Stimulated activated CD4-positive, alpha-beta T cell treated with anti-CD3 and anti-CD28 coated beads, Interleukin-1b, Interleukin-23, amount 100 ng/mL, for 24 hours (primary cell): ENCODE data around the gene ANGPTL2.

ENCODE experiments used
- DNase-seq, 4 experiments: peaks; one replicate each; pipeline ENCODE4 v3.0.0-alpha.2; 2020; ENCODE audit warnings: low read depth in 4 of 4, low spot score in 1 of 4

The ANGPTL2 gene

DNA sequence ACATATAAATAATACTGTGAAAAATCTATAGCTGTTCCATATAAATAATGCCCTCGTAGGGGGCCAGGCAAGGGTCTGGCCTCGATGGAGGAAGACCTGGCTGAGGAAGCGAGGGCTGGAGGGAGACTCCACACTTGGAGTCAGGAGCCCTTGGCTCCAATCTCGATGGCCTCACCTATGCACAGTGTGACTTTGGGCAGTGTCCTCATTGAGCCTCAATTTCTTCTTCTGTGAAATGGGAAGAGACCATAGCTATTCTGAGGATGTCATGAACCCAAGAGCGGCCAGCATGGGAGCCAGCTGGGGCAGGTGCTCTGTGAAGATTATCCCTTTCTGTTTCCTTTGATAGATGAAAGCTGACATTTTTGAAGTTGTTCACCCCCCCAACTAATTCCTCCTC is 24.8 kb downstream of the ANGPTL2 start:
- DNase-seq: no peak

DNA sequence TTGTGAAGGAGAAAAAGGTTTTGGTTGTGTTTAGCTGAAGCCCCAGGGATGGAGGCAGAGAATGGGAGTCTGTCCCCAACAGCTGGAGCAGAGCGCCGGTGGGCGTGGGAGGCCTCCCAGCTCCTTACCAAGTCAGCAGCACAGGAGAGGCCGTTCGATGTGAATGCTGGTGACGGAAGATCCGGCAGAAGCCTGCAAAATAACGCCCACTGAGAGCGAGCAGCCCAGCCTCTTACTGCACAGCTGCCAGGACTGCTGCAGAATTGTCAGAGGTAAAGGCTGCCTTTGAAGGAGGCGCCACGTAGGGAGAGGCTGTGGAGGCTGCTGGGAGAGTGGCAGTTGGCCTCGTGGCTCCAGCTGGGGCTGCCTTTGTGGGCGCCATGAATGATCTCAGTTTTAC is 26.2 kb downstream of the ANGPTL2 start:
- no peak for DNase-seq

DNA sequence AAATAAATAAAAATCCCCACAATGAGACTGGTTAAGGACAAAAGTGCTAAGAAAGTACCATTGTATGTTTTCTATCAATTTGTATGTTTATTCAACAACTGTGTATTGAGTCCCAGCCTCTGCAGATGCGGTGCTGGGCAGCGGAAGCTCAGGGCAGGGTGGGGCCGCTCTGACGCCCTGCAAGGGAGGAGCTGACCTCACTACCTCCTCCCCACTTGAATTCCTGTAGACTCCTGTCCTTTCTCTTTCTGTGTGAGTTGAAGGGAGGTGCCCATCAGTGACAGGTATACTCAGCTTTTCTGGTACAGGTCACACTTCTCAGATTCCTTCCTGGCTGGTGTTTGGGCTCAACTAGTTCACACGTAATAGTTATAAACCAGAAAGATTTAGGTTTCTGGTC is 27.0 kb downstream of the ANGPTL2 start:
- no peak for DNase-seq

DNA sequence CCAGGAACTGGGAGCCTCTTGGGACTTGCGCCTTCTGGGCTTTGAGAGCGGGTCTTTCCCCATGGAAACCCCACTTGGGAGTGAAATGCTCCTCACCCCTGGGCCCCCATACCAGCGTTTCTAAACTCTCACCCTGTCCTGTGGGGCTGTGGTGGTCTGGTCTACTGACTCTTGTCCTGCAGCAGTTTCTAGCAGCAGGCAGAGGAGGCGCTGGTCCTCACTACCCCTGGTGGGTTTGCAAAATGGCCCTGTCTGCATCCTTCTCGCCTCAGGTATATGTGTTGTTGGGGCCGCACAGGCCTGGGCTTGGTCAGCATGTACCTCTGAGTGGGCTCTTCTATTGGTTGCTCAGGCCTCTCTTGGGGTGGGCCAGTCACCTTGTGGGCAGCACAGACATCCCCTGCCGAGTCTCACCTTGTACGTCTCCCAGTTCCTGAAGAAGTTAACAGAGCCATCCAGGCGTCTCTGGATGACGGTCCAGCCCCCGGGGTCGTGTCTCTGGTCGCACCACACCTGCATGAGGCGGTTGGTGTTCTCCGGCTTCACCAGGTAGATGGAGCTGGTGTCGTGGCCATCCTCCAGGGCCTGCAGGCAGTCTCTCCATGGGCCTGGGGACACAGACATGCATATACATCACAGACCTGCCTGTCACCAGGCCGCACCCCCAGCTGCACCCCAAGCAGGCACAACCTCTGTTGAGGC is 29.0 kb downstream of the ANGPTL2 start:
- DNase-seq: no peak

DNA sequence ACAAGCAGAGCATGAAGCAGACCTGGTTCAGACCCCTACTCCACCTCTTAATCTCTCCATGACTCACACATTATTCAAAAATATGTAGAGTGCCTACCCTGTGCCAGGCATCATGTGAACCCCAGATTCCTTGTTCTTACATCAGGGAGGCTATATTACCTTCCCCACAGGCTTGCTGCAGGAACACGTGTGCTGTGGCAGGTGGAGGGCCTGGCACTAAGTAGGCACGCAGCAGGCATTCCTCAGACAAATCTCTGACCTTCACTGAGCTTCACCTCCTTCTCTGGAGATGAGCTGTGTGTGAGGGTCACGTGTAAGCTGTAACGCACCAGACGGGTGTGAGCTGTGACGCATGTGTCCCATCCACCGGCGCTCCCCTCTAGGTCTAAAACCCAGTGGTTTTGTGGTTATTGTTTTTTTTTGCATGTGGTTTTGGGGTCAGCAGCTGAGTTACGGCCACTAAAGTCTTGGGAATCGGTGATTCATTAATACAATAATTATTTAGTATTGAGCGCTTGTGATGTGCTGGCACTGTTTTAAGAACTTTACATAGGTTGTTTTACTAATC is 30.3 kb downstream of the ANGPTL2 start:
- DNase-seq: no peak

DNA sequence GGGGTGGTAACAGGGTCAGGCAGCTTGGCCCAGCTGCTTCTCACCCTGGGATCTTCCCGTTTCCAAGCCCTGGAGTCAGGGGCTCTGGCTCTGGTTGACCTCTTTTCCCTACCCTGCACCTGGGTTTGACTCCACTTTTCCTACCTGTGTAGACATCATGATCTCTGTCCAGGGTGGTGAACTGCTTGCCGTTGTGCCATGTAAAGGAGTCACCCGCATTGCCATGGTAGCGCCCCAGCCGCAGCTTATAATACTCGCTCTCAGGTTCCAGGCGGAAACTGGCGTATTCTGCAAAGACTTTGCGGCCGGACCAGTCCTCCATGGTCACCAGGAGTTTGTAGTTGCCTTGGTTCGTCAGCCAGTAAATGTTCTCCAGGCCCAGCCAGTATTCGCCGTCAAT is 30.9 kb downstream of the ANGPTL2 start:
- DNase-seq: no peak

DNA sequence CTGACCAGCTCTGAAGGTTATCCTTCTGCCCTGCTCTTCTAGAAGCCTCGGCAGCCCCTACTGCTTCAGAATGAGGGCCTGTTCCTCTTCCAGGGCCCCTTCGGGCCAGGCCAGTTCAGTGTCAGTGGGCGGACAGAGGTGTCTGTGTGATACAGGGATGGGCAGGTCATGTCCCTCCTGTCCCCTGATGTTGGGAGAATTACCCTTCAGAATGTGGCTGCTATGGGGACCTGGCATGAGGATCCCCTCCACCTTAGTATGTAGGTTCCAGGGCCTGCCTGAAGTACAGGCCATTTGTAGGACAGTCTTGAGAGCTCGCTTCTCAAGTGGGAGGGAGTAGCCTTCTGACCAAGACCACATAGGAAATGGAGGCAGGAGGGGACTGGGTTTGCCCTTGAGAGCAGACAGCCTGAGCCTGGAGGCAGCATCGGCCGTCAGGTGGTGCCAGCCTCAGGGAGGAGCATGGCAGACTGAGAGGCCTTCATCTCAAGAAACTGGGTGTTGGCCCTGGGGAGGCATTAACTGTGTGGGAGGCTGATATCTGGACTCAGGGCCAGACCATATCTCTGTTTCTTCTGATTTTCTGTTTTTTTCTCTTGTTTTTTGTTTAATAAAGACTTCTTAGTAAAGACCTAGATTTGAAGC is 32.0 kb downstream of the ANGPTL2 start:
- no peak for DNase-seq

DNA sequence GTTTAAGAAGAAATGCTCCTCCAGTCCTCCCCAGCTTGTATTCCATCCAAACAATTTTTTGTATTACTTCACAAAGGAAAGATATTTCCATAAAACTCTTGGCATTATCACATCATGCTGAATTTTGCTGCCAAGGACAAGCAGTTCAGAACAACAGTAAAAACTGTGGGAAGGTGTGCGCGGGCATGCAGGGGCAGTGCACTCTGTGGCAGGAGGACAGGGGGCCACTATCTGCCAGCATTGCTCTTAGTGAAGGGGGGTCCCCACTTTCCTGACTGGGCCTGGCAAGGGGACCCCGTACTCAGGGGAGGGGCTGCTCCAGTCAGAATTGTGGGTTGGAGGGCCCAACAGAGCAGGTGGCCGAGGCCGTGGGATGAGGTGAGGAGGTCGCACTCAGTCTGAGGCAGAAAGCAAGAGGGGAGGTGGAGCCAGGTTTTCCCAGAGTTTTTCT is 32.8 kb downstream of the ANGPTL2 start:
- DNase-seq: no peak

DNA sequence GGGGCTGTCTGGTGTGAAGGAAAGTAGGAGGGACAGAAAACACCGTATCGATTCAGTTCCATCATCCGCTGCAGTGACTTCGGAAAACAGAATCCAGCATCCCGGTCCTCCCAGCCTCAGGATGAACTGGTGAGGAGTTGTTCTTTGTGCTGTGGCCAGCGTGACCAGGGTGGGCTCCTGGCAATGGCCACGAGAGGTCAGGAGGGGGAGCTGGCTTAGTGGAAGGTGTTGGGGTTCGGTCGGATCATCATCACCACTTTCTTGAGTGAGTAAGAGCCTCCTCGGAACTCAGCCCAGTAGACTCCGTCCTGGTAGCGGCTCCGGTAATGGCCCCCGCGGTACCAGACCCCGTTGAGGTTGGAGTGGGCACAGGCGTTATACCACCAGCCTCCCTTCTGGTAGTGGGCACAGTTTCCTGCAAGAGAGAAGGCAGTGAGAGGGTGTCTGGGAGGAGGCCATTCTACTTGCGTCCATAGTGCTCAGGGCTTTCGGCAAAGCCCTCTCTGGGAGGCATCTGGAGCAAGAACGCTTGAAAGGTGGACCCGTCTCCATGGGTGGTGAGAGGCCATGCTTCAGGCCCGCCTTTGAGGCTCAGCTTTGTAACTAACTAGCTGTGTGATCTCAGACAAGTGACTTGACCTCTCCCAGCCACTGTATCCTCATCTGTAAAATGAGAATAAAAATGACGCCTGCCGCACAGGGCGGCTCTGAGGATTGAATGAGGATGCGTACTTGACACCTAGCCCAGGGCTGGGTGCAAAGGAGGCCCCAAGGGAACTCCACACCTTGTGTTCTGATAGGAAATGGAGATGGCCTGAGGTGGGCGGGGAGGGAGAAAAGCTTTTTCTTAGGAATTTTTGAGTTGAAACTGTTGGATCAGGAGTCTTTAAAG is 33.5 kb downstream of the ANGPTL2 start:
- no peak for DNase-seq

DNA sequence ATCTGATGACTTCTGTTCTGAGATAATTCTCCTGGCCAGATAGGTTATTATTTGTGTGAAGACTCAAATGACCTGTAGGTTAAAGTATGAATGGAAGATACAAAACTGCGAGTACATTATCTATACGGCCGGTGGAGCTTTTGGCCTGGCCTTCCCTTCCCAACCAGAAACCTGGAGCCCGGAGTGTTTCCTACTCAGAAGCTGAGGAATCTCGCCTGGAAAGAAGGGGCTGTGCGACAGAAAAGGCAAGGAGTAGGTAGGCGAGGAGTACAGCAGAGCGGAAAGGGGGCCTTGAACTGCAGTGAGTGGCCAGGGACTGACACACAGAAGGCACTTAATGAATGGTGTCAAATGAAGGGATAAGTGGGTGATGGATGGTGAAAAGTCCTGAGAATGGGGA is 34.6 kb downstream of the ANGPTL2 start:
- no peak for DNase-seq

DNA sequence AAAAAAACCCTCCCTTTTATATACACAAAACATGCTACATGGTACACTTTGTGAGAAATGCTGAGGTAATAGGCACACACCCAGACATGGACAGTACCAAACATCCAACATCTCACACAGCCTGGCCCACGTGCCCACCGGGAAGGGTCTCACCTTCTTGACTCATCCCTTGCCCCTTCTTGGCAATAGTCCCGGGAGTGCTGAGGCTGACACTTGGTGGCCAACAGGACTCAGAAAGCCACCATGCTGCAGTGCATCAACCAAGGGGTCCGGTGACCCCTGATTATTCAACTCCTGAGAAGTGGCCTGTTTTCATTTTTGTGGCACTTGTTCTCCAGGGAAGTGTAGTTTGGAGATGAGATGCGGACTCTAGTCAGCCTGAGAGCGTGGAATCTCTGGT is 35.0 kb downstream of the ANGPTL2 start:
- DNase-seq: no peak

DNA sequence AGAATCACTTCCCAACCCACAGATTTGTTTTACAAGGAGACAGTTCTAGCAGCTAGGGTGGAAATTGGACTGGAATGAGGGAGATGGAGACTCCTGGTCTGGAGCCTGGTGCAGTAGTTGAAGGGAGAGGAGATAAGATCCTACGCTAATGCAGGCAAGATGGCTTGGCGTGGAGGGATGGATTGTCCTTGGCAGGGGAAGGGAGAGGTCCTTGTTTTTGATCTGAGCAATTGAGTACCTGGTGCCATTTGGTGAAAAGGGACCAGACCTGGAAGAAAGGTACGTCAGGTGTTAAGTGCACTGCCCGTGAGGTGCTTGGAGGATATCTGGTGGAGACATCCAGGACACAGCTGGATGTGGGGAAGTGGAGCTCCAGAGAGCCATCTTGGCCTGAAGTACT is 35.7 kb downstream of the ANGPTL2 start:
- no peak for DNase-seq

DNA sequence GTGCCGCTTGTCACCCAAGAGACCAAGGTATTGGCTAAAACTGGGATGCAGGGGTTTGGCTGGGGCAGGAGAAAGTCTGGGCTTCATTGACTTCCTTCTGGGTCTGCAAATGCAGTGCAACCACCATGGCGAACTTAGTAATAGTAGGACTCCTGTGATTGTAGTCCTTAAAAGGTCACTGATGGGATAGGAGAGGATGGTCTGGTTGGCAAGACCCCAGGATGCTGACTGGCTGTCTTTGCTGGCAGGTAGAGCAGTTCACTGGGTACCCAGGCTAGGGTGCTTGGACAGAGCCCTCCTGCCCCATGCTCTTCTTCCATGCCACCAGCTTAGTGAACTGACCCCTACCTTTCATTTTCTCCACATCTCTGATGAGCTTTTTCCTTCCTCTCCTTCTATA is 37.2 kb downstream of the ANGPTL2 start:
- DNase-seq: no peak

DNA sequence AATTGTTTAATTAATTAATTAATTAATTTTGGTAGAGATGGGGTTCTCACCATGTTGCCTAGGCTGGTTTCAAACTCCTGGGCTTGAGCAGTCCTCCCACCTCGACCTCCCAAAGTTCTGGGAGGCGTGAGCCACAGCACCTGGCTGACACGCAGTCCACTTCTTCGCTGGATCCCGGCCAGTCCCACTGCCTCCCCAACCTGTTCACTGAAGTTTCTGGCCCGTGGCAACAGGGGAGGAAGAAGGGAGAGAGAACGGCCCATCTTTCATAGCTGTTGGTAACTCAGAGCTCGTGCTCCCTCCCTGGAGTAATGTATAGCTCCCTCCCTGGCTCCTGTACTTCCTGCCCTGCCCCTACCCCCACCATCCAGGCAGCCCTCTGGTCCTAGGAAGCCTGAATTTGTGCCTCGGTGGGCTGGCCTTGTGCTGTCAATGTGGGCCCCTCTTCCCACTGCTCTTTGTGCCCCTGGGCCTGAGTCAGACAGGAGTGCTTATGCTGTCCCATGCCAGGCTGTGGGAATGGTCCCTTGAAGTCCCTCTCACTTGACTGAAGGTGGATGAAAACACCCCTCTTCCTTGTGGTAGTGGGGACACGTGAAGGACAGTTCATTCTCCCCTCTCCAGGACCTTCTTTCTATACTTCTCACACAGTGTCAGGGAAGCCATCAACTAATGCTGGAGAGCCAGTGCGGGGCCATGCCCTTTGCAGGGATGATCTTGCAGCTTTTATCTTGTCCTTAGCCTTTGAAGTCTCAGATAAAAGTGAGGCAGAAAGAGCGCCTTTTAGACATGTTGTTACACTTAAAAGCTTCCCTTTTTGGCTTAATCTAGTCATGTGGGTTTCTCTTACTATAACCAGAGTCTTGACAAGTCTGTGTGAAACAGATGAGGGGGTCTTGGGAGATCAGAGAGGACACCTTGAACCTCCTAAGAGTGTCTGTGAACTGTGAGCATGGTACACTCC is 38.1 kb downstream of the ANGPTL2 start:
- no peak for DNase-seq

DNA sequence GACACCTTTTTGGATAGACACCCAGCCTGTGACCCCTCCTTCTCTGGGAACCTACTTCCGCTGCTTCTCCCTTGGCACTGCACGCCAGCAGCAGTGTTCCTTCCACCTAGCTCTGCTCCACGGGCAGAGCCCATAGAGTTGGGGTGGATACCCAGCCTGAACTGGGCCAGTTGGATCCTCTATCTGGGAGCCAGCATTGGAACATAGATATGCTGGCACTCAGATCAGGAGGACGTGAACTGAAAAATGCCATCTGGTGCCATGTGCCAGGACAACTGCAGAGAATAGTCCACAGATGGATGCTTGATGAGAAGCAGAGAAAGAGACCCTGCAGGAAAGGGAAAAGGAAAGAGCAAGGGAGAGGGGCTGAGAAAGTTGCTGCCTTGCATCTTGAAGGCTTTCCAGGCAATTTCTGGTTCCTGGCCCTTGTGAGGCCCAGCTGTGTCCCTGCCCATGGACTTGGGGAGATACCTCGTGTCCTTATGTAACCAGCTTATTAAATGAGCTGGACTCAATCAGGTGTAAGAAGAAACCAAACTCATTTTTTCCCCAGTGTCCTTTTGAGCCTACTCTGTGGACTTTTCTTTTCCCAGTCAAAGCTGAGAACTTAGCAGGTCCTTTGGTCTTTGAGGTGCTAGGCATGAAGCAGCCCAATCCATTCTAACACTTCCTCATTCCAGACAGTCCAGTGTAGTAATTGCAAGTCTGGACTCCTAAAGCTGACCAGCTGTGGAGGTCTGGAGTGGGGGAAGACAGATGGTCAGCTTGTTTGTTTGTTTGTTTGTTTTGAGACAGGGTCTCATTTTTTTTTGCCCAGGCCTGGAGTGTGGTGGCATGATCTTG is 39.1 kb downstream of the ANGPTL2 start:
- no peak for DNase-seq

DNA sequence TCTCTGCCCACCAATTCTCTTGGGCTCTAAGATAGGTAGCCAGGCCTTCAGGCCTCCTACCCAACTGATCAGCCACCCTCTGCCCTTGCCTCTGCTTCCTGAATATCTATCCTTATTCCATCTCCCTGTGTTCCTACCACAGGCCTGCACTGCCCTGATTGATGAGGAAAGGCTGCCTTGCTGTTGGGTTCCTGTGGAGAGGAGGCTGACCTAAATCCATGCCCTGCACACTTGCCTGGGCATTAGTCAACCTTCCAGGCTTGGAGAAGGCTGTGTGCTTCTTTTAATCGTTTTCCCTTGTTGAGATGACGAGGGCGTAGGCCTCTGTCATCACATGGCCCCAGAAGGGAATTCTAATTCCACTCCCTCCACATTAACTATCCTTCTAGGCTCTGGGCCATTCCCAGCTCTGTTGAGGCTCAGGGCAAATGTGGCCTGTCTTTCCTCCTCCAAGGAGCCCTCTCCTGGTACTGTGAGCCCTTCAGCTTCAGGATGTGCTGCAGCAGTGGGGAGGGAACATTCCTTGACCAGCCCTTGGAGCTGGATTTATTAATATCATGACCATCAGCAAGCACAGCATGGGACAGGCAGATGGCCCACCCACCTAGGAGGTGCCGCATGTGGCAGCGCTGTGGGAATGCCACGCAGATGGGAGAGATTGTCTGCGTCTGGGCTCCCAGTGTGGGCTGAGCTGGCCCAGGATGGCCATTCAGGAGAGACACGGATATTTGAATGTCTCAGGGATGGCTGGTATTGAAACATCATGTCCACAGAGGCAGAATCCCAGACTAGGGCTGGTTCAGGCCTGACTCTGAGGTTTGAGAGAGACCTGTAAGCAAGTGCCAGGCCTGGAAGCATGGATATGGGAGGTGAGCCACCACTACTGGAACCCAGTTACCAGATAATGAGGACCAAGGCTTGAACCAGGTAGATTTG is 40.9 kb downstream of the ANGPTL2 start:
- DNase-seq: no peak

DNA sequence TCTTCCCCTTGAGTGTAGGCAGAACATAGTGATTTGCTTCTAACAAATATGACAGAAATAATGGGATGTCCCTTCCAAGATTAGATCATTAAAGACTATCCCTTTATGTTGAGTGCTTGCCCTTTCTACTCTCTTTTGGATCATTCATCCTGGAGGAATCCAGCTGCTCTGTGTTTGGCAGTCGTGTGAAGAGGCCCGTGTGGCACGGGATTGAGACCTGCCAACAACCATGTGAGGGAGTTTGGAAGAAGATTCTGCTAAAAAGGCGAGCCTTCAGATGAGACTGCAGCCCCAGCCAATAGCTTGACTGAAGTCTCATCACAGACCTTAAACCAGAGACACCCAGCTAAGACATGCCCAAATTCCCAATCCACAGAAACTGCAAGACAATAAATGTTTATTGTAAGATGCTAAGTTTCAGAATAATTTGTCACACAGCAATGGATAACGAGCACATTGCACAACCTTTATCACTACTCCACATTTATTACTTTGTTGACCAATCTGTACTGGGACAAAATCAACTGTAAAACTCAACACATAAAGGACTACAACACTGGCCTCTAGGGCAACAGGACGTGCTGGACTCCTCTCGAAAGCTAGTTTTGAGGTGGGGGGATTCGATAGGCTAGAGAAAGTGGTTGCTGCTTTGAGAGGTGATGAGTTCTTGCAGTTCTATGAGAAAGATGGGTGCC is 42.8 kb downstream of the ANGPTL2 start:
- DNase-seq: no peak

DNA sequence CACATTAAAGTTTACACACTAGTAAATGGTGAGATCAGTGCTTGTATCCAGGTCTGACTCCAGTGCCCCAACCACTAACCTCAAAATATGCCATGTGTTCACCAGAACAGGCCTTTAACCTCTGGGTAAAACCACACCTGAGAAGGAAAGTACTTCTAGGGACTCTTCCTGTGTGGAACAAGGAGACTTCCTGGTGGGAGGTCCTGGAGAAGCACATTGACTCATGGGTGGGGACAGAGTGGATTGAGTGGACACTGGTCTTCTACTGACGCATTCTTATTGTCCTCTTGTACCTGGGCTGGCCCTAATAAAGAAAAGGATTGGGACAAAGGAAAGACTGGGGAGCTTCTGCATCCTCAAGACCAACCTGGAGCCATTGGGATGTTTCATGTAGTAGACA is 43.4 kb downstream of the ANGPTL2 start:
- DNase-seq: no peak
